ENCODE results near the gene GRIK3. TPM values are rescaled to one million over a fixed set of nuclear protein-coding genes. Genes with fewer than 3 reads are reported as not detected.

GRIK3 gene
- total and polyA plus RNA-seq, 2 of the 8 experiments (the other 6 are each of a cell fraction or from before 2014, with no cell fraction given): 2.1 to 3.4 TPM

GRCh38 chr1:37035014-37035691 lies 838 bp upstream of the GRIK3 start:
- peak in 1 of 2 experiments; percentile 77 for DNase-seq (ENCODE audit: low read depth in 1 of 2, low spot score in 2 of 2)
- no peak overlapping the region; the same call in 1 of the 2 replicates for H2BK12ac ChIP-seq (ENCODE audit: low read depth, low read length)
- no peak for FAIRE-seq

More at GRCh38 chr1:37035014-37035691, 838 bp upstream of the GRIK3 start:
- Histone ChIP-seq H3K18ac (ENCODE audit: extremely low read depth, low read length) (no peak overlapping the region; the same call in 1 of the 2 replicates), H2BK5ac (ENCODE audit: low read depth, low read length) (no peak overlapping the region), H3K23ac (ENCODE audit: insufficient read length) (no peak overlapping the region), H3K4me3 (ENCODE audit: extremely low read depth in 1 of 4, insufficient read depth in 2 of 4, low read depth in 3 of 4, low read length in 4 of 4) (peak overlapping the region; percentile 36 to 67 (median 44)), H3K9ac (replicated peaks in 1 of 4; ENCODE audit: extremely low read depth in 1 of 4, low read depth in 3 of 4, low read length in 3 of 4) (no peak overlapping the region), H2BK120ac (replicated peaks; ENCODE audit: low read depth, low read length) (no peak overlapping the region), H3K9me3 (ENCODE audit: insufficient read depth in 2 of 2, low read depth in 1 of 2, low read length in 1 of 2) (no peaks in the 10 kb centered on the region; a peak in 1 of 4 replicates), H4K5ac (ENCODE audit: insufficient read length, low read depth, low read length) (no peak overlapping the region), H3K27me3 (replicated peaks in 1 of 4; ENCODE audit: control insufficient read depth in 3 of 4, extremely low read depth in 1 of 4, insufficient read depth in 3 of 4, low read length in 3 of 4) (peaks cover 38 to 62% (median 55%) of the 10 kb centered on the region in 4 experiments), H2AK5ac (ENCODE audit: low read depth, low read length) (no peak overlapping the region), H3K23me2 (ENCODE audit: low read depth, low read length) (peaks cover 30% of the 10 kb centered on the region), H2AFZ (ENCODE audit: low read length) (no peak overlapping the region), H3K27ac (ENCODE audit: low read depth, low read length) (no peak overlapping the region), H3K14ac (ENCODE audit: insufficient read length) (no peak overlapping the region), H3K4ac (replicated peaks; ENCODE audit: insufficient read length, low read depth, low read length) (no peak overlapping the region), H2BK15ac (ENCODE audit: low read length) (no peak overlapping the region), H4K91ac (replicated peaks; ENCODE audit: insufficient read length, low read length) (no peak overlapping the region), H4K20me1 (replicated peaks in 1 of 2; ENCODE audit: control insufficient read depth in 1 of 2, insufficient read depth in 2 of 2, low read length in 2 of 2) (peaks cover 2 to 4% of the 10 kb centered on the region in 2 experiments), H3K56ac (replicated peaks; ENCODE audit: insufficient read length, low read depth, low read length) (no peak overlapping the region), H3K79me1 (ENCODE audit: low read depth, low read length) (no peaks in the 10 kb centered on the region), H3K79me2 (ENCODE audit: control insufficient read depth in 1 of 2, insufficient read depth in 2 of 2, low read length in 2 of 2) (no peaks in the 10 kb centered on the region), H4K8ac (ENCODE audit: extremely low read depth, insufficient read depth, low read length) (no peak overlapping the region), H3K36me3 (ENCODE audit: control insufficient read depth in 2 of 4, insufficient read depth in 4 of 4, low read length in 3 of 4) (no peaks in the 10 kb centered on the region; a peak in 1 of 8 replicates), H3K4me1 (replicated peaks in 1 of 4; ENCODE audit: control insufficient read depth in 3 of 4, insufficient read depth in 4 of 4, low read length in 3 of 4) (peaks cover 17 to 56% (median 41%) of the 10 kb centered on the region in 4 experiments), H2BK20ac (ENCODE audit: low read length) (no peak overlapping the region), H3K4me2 (ENCODE audit: insufficient read depth in 1 of 2, low read depth in 2 of 2, low read length in 2 of 2) (peak overlapping the region; percentile 96 to 97)
- ChIA-PET CTCF (ENCODE audit: partially characterized antibody) (interaction anchor here (0.7 to 2.3 kb wide), 19 partner anchors 8 to 443 kb away, joined by 3 to 11 read pairs (median 3); no protein-coding TSS in a partner anchor), POLR2A (ENCODE audit: partially characterized antibody) (interaction anchor here (1.3 to 1.7 kb wide), 2 partner anchors 26 to 49 kb away, joined by 4 to 5 read pairs; no protein-coding TSS in a partner anchor)
- TF ChIP-seq ATF2 (IDR thresholded peaks at IDR 0.05; ENCODE audit: low read length): no peak
- peak; percentile 74; the same call in 1 of the 2 replicates for TF ChIP-seq SUZ12 (IDR thresholded peaks at IDR 0.05; ENCODE audit: low read length)
- TF ChIP-seq EZH2 (IDR thresholded peaks at IDR 0.05; ENCODE audit: low read depth, low read length, severe bottlenecking): peak; percentile 67
- no peak for TF ChIP-seq PHF8 (conservative IDR thresholded peaks at IDR 0.05; ENCODE audit: low read depth, low read length)
- peak; percentile 2; the same call in 1 of the 2 replicates for TF ChIP-seq RBBP5 (IDR thresholded peaks at IDR 0.05; ENCODE audit: borderline replicate concordance, low read depth, low read length)
- peak; percentile 68 for TF ChIP-seq RNF2 (IDR thresholded peaks at IDR 0.05; ENCODE audit: borderline replicate concordance, low read depth, low read length, missing control alignments, poor library complexity, severe bottlenecking)
- 5% methylated on average over 14 of the region's 27 CpGs; no CpG with 5 or more reads in 1 of the 2 experiments for WGBS, 2 experiments (ENCODE audit: extremely low coverage in 1 of 2, insufficient coverage in 1 of 2, insufficient read length in 1 of 2, insufficient replicate concordance in 2 of 2, low coverage in 1 of 2, low lambda C conversion rate in 2 of 2, missing lambda C conversion rate in 1 of 2)
